H1 (cell line): ENCODE data around the gene ZNF791. TPM values are rescaled to one million over a fixed set of nuclear protein-coding genes. Genes with fewer than 3 reads are reported as not detected.

ENCODE experiments used
- CTCF ChIA-PET: fragments of 300-600 bp; sonication (Branson Sonifier 250); formaldehyde crosslinking; loops from one replicate; lab custom pipeline; 2021; ENCODE audit not compliant: partially characterized antibody; lab: Charles Lee
- POLR2A ChIA-PET: fragments of 300-600 bp; sonication (Branson Sonifier 250); formaldehyde crosslinking; loops from one replicate; lab custom pipeline; 2021; ENCODE audit warnings: inconsistent platforms; ENCODE audit not compliant: partially characterized antibody; lab: Charles Lee
- DNase-seq, 2 experiments: peaks; one replicate each; pipeline versions ENCODE4 v3.0.0 to v3.0.0-alpha.2; 2010 to 2022; ENCODE audit warnings: low spot score in 2 of 2, low read depth in 1 of 2, mixed read lengths in 1 of 2
- FAIRE-seq: peaks from 2 replicates; lab custom pipeline; 2011; peaks lifted over from hg19 to GRCh38; lab: Jason Lieb, UNC
- H2AFZ ChIP-seq: 2 replicates; pipeline ENCODE4 v1.8.1; 2012; ENCODE audit warnings: low read length, inconsistent platforms
- H2AK5ac ChIP-seq: 2 replicates; pipeline ENCODE4 v1.6.1; 2013; ENCODE audit warnings: low read depth, low read length
- H2BK120ac ChIP-seq: replicated peaks from 2 replicates; pipeline ENCODE3; 2013; ENCODE audit warnings: low read depth, low read length, inconsistent platforms
- H2BK12ac ChIP-seq: 2 replicates; pipeline ENCODE4 v1.6.1; 2013; ENCODE audit warnings: low read depth, low read length
- H2BK15ac ChIP-seq: 2 replicates; pipeline ENCODE4 v1.6.1; 2013; ENCODE audit warnings: low read length
- H2BK20ac ChIP-seq: 2 replicates; pipeline ENCODE4 v1.6.1; 2013; ENCODE audit warnings: low read length
- H2BK5ac ChIP-seq: 2 replicates; pipeline ENCODE4 v1.6.1; 2013; ENCODE audit warnings: low read depth, low read length
- H3K14ac ChIP-seq: 2 replicates; pipeline ENCODE4 v1.6.1; 2013; ENCODE audit warnings: inconsistent platforms; ENCODE audit not compliant: insufficient read length
- H3K18ac ChIP-seq: 2 replicates; pipeline ENCODE4 v1.6.1; 2013; ENCODE audit warnings: low read length; ENCODE audit errors: extremely low read depth
- H3K23ac ChIP-seq: 2 replicates; pipeline ENCODE4 v1.6.1; 2013; ENCODE audit warnings: inconsistent platforms; ENCODE audit not compliant: insufficient read length
- H3K23me2 ChIP-seq: 2 replicates; pipeline ENCODE4 v1.6.1; 2013; ENCODE audit warnings: low read depth, low read length
- H3K27ac ChIP-seq: 2 replicates; pipeline ENCODE4 v1.6.1; 2011; ENCODE audit warnings: low read depth, low read length, inconsistent platforms
- H3K27me3 ChIP-seq, 4 experiments: replicated peaks in 1 of 4; 1 replicate in 1 of 4; 2 replicates in 3 of 4; pipeline versions ENCODE4 v1.6.1 to v1.8.1; 2011 to 2013; ENCODE audit warnings: low read length in 3 of 4, mild to moderate bottlenecking in 3 of 4, inconsistent platforms in 2 of 4, mixed read lengths in 2 of 4, moderate library complexity in 1 of 4; ENCODE audit not compliant: control insufficient read depth in 3 of 4, insufficient read depth in 3 of 4; ENCODE audit errors: extremely low read depth in 1 of 4
- H3K36me3 ChIP-seq, 4 experiments: 2 replicates each; pipeline versions ENCODE4 v1.6.1 to v1.8.1; 2011 to 2013; ENCODE audit warnings: mild to moderate bottlenecking in 4 of 4, low read length in 3 of 4, moderate library complexity in 2 of 4, control low read depth in 1 of 4, inconsistent platforms in 1 of 4; ENCODE audit not compliant: insufficient read depth in 4 of 4, control insufficient read depth in 2 of 4
- H3K4ac ChIP-seq: replicated peaks from 2 replicates; pipeline ENCODE3; 2013; ENCODE audit warnings: low read length, low read depth, mixed read lengths, inconsistent platforms; ENCODE audit not compliant: insufficient read length
- H3K4me1 ChIP-seq, 4 experiments: replicated peaks in 1 of 4; 1 replicate in 1 of 4; 2 replicates in 3 of 4; pipeline versions ENCODE4 v1.6.1 to v1.8.1; 2011 to 2013; ENCODE audit warnings: low read length in 3 of 4, inconsistent platforms in 2 of 4, mixed read lengths in 1 of 4; ENCODE audit not compliant: insufficient read depth in 4 of 4, control insufficient read depth in 3 of 4
- H3K4me2 ChIP-seq, 2 experiments: 2 replicates each; pipeline versions ENCODE4 v1.6.1 to v1.8.1; 2011 to 2013; ENCODE audit warnings: low read depth in 2 of 2, low read length in 2 of 2, control low read depth in 1 of 2, inconsistent platforms in 1 of 2, mild to moderate bottlenecking in 1 of 2; ENCODE audit not compliant: insufficient read depth in 1 of 2
- H3K4me3 ChIP-seq, 4 experiments: fragments of 200-600, 300-600 bp in 1 of 4; sonication (generic), shearing (Covaris generic), sonication (Bioruptor Twin) in 1 of 4; 2 replicates each; pipeline versions ENCODE4 v1.5.1 to v1.8.1; 2011 to 2016; ENCODE audit warnings: low read length in 4 of 4, low read depth in 3 of 4, control low read depth in 2 of 4, inconsistent platforms in 2 of 4, mild to moderate bottlenecking in 2 of 4, mixed read lengths in 1 of 4, moderate library complexity in 1 of 4; ENCODE audit not compliant: insufficient read depth in 2 of 4; ENCODE audit errors: extremely low read depth in 1 of 4
- H3K56ac ChIP-seq: replicated peaks from 2 replicates; pipeline ENCODE3; 2013; ENCODE audit warnings: low read depth, mild to moderate bottlenecking, mixed read lengths, low read length, inconsistent platforms; ENCODE audit not compliant: insufficient read length
- H3K79me1 ChIP-seq: 2 replicates; pipeline ENCODE4 v1.6.1; 2013; ENCODE audit warnings: low read depth, low read length, control low read depth
- H3K79me2 ChIP-seq, 2 experiments: 2 replicates each; pipeline versions ENCODE4 v1.6.1 to v1.8.1; 2012 to 2013; ENCODE audit warnings: low read length in 2 of 2, mild to moderate bottlenecking in 2 of 2, inconsistent platforms in 1 of 2; ENCODE audit not compliant: insufficient read depth in 2 of 2, control insufficient read depth in 1 of 2
- H3K9ac ChIP-seq, 4 experiments: replicated peaks in 1 of 4; 1 replicate in 1 of 4; 2 replicates in 3 of 4; pipeline versions ENCODE4 v1.6.1 to v1.8.1; 2011 to 2013; ENCODE audit warnings: low read depth in 3 of 4, low read length in 3 of 4, control low read depth in 2 of 4, mild to moderate bottlenecking in 2 of 4, moderate library complexity in 2 of 4, inconsistent platforms in 1 of 4; ENCODE audit errors: extremely low read depth in 1 of 4
- H3K9me3 ChIP-seq, 2 experiments: 2 replicates each; pipeline versions ENCODE4 v1.6.1 to v1.8.1; 2012 to 2013; ENCODE audit warnings: mild to moderate bottlenecking in 2 of 2, moderate library complexity in 2 of 2, control low read depth in 1 of 2, inconsistent platforms in 1 of 2, low read depth in 1 of 2, low read length in 1 of 2, mixed read lengths in 1 of 2; ENCODE audit not compliant: insufficient read depth in 2 of 2
- H4K20me1 ChIP-seq, 2 experiments: replicated peaks in 1 of 2; 2 replicates each; pipeline versions ENCODE3 to v1.8.1; 2011 to 2013; ENCODE audit warnings: inconsistent platforms in 2 of 2, low read length in 2 of 2, mild to moderate bottlenecking in 1 of 2; ENCODE audit not compliant: insufficient read depth in 2 of 2, control insufficient read depth in 1 of 2
- H4K5ac ChIP-seq: 2 replicates; pipeline ENCODE4 v1.6.1; 2013; ENCODE audit warnings: low read length, low read depth, mixed read lengths, inconsistent platforms; ENCODE audit not compliant: insufficient read length
- H4K8ac ChIP-seq: 2 replicates; pipeline ENCODE4 v1.8.0; 2013; ENCODE audit warnings: mild to moderate bottlenecking, moderate library complexity, low read length, inconsistent platforms; ENCODE audit not compliant: insufficient read depth; ENCODE audit errors: extremely low read depth
- H4K91ac ChIP-seq: replicated peaks from 2 replicates; pipeline ENCODE3; 2013; ENCODE audit warnings: low read length, mixed read lengths, inconsistent platforms; ENCODE audit not compliant: insufficient read length
- BRCA1 ChIP-seq: IDR thresholded peaks from 2 replicates; pipeline ENCODE4 v1.6.1; 2012; ENCODE audit warnings: low read depth, low read length, improper control_type of control experiment
- CBX5 ChIP-seq: fragments of 300-800, 300-1000 bp; sonication (generic); IDR thresholded peaks from 2 replicates; pipeline ENCODE4 v1.7.1; 2016; ENCODE audit warnings: antibody characterized with exemption, low read length, low read depth
- CTCF ChIP-seq, 3 experiments: IDR thresholded peaks; 1 replicate in 2 of 3; 2 replicates in 1 of 3; pipeline versions ENCODE4 v1.5.1 to v1.6.1; 2011; ENCODE audit warnings: low read length in 3 of 3, mild to moderate bottlenecking in 3 of 3, inconsistent platforms in 2 of 3, low read depth in 1 of 3, moderate library complexity in 1 of 3; ENCODE audit not compliant: insufficient read depth in 1 of 3; ENCODE audit errors: control extremely low read depth in 1 of 3
- PHF8 ChIP-seq: fragments of 200-600 bp; sonication (generic); conservative IDR thresholded peaks from 2 replicates; pipeline ENCODE4 v1.7.1; 2012; ENCODE audit warnings: low read depth, mild to moderate bottlenecking, inconsistent platforms, low read length, moderate library complexity
- SAP30 ChIP-seq: fragments of 300-600 bp; sonication (generic); IDR thresholded peaks from 2 replicates; pipeline ENCODE4 v1.7.1; 2012; ENCODE audit warnings: low read length, moderate library complexity, mild to moderate bottlenecking, inconsistent platforms; ENCODE audit not compliant: insufficient read depth, insufficient replicate concordance
- SP4 ChIP-seq: IDR thresholded peaks from 2 replicates; pipeline ENCODE4 v1.6.1; 2012; ENCODE audit warnings: low read length, inconsistent platforms
- WGBS, 2 experiments: shearing (Covaris generic) in 1 of 2; methylation state at CpG; one replicate each; pipeline versions ENCODE4 v1.1.6 to v1.1.7; 2013 to 2015; ENCODE audit warnings: low lambda C conversion rate in 2 of 2, mixed read lengths in 2 of 2, inconsistent platforms in 1 of 2, low coverage in 1 of 2, missing lambda C conversion rate in 1 of 2; ENCODE audit not compliant: insufficient replicate concordance in 2 of 2, insufficient coverage in 1 of 2, insufficient read length in 1 of 2; ENCODE audit errors: extremely low coverage in 1 of 2, missing lambda C conversion rate in 1 of 2; 5-methylcytosine and 5-hydroxymethylcytosine counted together
- polyA plus RNA-seq, 7 experiments: library from polyadenylated mRNA; depleted of rRNA in 3 of 7; stranded (reverse) in 5 of 7; unstranded in 2 of 7; fragments of >200 nt in 5 of 7; fragments of 200-250 nt in 2 of 7; gene quantifications; 1 replicate in 5 of 7; 2 replicates in 1 of 7; 4 replicates in 1 of 7; pipeline versions ENCODE4 v1.2.1 to v1.2.3, GENCODE V29; 2011 to 2013; ENCODE audit warnings: missing spikeins in 2 of 7, mixed read lengths in 2 of 7
- total RNA-seq: library from RNA; stranded (reverse); fragmentation: NEBNext Ultra II Directional; extraction: Animal tissue kit (Norgen Biotek cat#: 25700); gene quantifications from 2 replicates; pipeline ENCODE4 v1.2.1, GENCODE V29; 2021

Gene ZNF791
- total and polyA plus RNA-seq, 2 of the 8 experiments (the other 6 are each of a cell fraction or from before 2014, with no cell fraction given) = 4.1 to 18.6 TPM

DNA sequence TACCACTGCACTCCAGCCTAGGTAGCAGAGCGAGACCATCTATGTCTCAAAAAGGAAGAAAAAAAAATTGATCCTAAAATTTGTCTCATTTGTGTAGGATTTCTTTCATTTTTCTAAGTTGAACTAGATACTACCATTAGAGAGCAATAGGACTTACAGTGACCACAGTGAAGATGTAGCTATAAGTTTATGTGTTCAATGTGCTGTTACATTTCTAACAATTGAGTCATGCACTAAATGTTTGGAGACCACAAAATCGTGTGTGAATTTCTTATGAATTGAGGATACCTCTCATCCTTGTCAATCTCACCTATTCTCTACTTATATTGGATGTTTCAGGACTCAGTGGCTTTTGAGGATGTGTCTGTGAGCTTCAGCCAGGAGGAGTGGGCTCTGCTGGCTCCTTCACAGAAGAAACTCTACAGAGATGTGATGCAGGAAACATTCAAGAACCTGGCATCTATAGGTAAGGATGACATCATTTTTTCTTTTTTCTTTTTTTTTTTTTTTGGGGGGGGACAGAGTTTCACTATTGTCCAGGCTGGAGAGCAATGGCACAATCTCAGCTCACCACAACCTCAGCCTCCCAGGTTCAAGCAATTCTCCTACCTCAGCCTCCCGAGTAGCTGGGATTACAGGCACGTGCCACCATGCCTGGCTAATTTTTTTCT, 12.8 kb downstream of the ZNF791 start:
- Histone ChIP-seq H3K9ac (no peak overlapping the region), H2BK12ac (no peak overlapping the region), H4K8ac (no peak overlapping the region), H3K27ac (no peak overlapping the region), H3K4me1 (no peaks in the 10 kb centered on the region), H3K4ac (no peak overlapping the region), H3K79me1 (no peaks in the 10 kb centered on the region), H2AFZ (no peak overlapping the region), H3K4me2 (no peak overlapping the region), H4K20me1 (no peaks in the 10 kb centered on the region), H3K23me2 (no peaks in the 10 kb centered on the region), H3K56ac (no peak overlapping the region), H3K27me3 (no peaks in the 10 kb centered on the region), H3K79me2 (peaks cover 3 to 25% of the 10 kb centered on the region in 2 experiments; a peak in 2 of 4 replicates), H3K23ac (no peak overlapping the region), H2BK15ac (no peak overlapping the region), H2AK5ac (no peak overlapping the region), H3K36me3 (peaks cover 7 to 51% (median 36%) of the 10 kb centered on the region in 4 experiments; a peak in 7 of 8 replicates), H4K91ac (no peak overlapping the region), H3K14ac (no peak overlapping the region), H3K4me3 (no peak overlapping the region), H4K5ac (no peak overlapping the region)
- CTCF ChIA-PET = interaction anchor here (0.7 to 1.3 kb wide), 4 partner anchors 10 to 198 kb away, joined by 3 to 5 read pairs (median 4); no protein-coding TSS in a partner anchor
- POLR2A ChIA-PET = interaction anchor here (0.8 to 0.9 kb wide), 3 partner anchors 10 to 53 kb away, joined by 3 read pairs; no protein-coding TSS in a partner anchor
- no peak for DNase-seq
- WGBS, 2 experiments = 97% methylated on average over 4 of the region's 4 CpGs; no CpG with 5 or more reads in 1 of the 2 experiments
- FAIRE-seq = no peak
- TF ChIP-seq BRCA1 (no peak), PHF8 (no peak), SP4 (no peak), SAP30 (no peak), CTCF (IDR thresholded peaks at IDR 0.05; ENCODE audit: control extremely low read depth in 1 of 3, insufficient read depth in 1 of 3, low read depth in 1 of 3, low read length in 3 of 3) (no peak), CBX5 (no peak)
- TF ChIP-seq, all 59 proteins: peak for 0
- Histone ChIP-seq H3K18ac (no peak overlapping the region), H2BK20ac (no peak overlapping the region), H2BK5ac (no peak overlapping the region), H3K9me3 (peaks cover 17 to 28% of the 10 kb centered on the region in 2 experiments), H2BK120ac (no peak overlapping the region)
